SK-N-SH treated with all-trans-retinoic acid at 6 μM for 48 hours (cell line): Measurements from ENCODE around the gene METRNL.

Source experiments
- ATAC-seq: fragments of 200-7000 bp; cut with Tn5 transposase; 3 replicates; pipeline ENCODE4 v1.9.1; 2020; ENCODE audit warnings: mild to moderate bottlenecking, moderate library complexity
- BACH2 ChIP-seq: fragments of 250-450 bp; sonication (Bioruptor Pico); IDR thresholded peaks from 2 replicates; pipeline ENCODE4 v1.9.0; 2021; ENCODE audit warnings: mild to moderate bottlenecking, borderline replicate concordance
- CREB5 ChIP-seq: fragments of 250-450 bp; sonication (Bioruptor Pico); IDR thresholded peaks from 2 replicates; pipeline ENCODE4 v1.5.1; 2020; ENCODE audit warnings: low read depth, mild to moderate bottlenecking, moderate library complexity
- CSDC2 ChIP-seq: fragments of 250-450 bp; sonication (Bioruptor Pico); IDR thresholded peaks from 2 replicates; pipeline ENCODE4 v1.5.0; 2020; ENCODE audit warnings: mild to moderate bottlenecking, moderate library complexity
- CSRNP3 ChIP-seq: fragments of 250-450 bp; sonication (Bioruptor Pico); IDR thresholded peaks from 2 replicates; pipeline ENCODE4 v1.5.1; 2021; ENCODE audit warnings: mild to moderate bottlenecking, moderate library complexity
- ESRRG ChIP-seq: fragments of 250-450 bp; sonication (Bioruptor Pico); IDR thresholded peaks from 2 replicates; pipeline ENCODE4 v1.6.1; 2021; ENCODE audit warnings: mild to moderate bottlenecking
- ISL1 ChIP-seq: fragments of 250-450 bp; sonication (Bioruptor Pico); IDR thresholded peaks from 2 replicates; pipeline ENCODE4 v2.1.2; 2022; ENCODE audit warnings: mild to moderate bottlenecking, moderate library complexity
- PATZ1 ChIP-seq: fragments of 250-450 bp; sonication (Bioruptor Pico); IDR thresholded peaks from 2 replicates; pipeline ENCODE4 v1.8.0; 2020; ENCODE audit warnings: mild to moderate bottlenecking, moderate library complexity, borderline replicate concordance
- POU6F1 ChIP-seq: fragments of 250-450 bp; sonication (Bioruptor Pico); IDR thresholded peaks from 2 replicates; pipeline ENCODE4 v1.8.0; 2021; ENCODE audit warnings: low read depth, mild to moderate bottlenecking, moderate library complexity, borderline replicate concordance
- PPARA ChIP-seq: fragments of 250-450 bp; sonication (Bioruptor Pico); IDR thresholded peaks from 2 replicates; pipeline ENCODE4 v1.5.0; 2020; ENCODE audit warnings: mild to moderate bottlenecking, borderline replicate concordance
- RARB ChIP-seq: fragments of 250-450 bp; sonication (Bioruptor Pico); IDR thresholded peaks from 2 replicates; pipeline ENCODE4 v1.8.0; 2021; ENCODE audit warnings: mild to moderate bottlenecking, moderate library complexity
- TCF4 ChIP-seq: fragments of 250-450 bp; sonication (Bioruptor Pico); IDR thresholded peaks from 2 replicates; pipeline ENCODE4 v1.8.0; 2021; ENCODE audit warnings: mild to moderate bottlenecking, moderate library complexity, borderline replicate concordance
- TOX ChIP-seq: fragments of 250-450 bp; sonication (Bioruptor Pico); IDR thresholded peaks from 2 replicates; pipeline ENCODE4 v1.8.0; 2021; ENCODE audit warnings: mild to moderate bottlenecking, moderate library complexity, borderline replicate concordance
- TSHZ2 ChIP-seq: fragments of 250-450 bp; sonication (Bioruptor Pico); IDR thresholded peaks from 2 replicates; pipeline ENCODE4 v1.5.0; 2020; ENCODE audit warnings: mild to moderate bottlenecking, moderate library complexity
- ZC3H10 ChIP-seq: fragments of 250-450 bp; sonication (Bioruptor Pico); IDR thresholded peaks from 2 replicates; pipeline ENCODE4 v1.5.1; 2021; ENCODE audit warnings: mild to moderate bottlenecking, moderate library complexity
- ZFP3 ChIP-seq: fragments of 250-450 bp; sonication (Bioruptor Pico); IDR thresholded peaks from 2 replicates; pipeline ENCODE4 v1.5.0; 2020; ENCODE audit warnings: mild to moderate bottlenecking, moderate library complexity
- ZFP30 ChIP-seq: fragments of 450-650 bp; formaldehyde crosslinking; IDR thresholded peaks from 2 replicates; pipeline ENCODE4 v1.5.0; 2022; ENCODE audit warnings: mild to moderate bottlenecking, moderate library complexity
- ZNF565 ChIP-seq: fragments of 450-650 bp; formaldehyde crosslinking; conservative IDR thresholded peaks from 2 replicates; pipeline ENCODE4 v1.5.0; 2020; ENCODE audit warnings: low read depth, mild to moderate bottlenecking, moderate library complexity
- ZNF70 ChIP-seq: fragments of 450-650 bp; formaldehyde crosslinking; IDR thresholded peaks from 2 replicates; pipeline ENCODE4 v1.5.0; 2020; ENCODE audit warnings: mild to moderate bottlenecking, moderate library complexity
- ZNF8 ChIP-seq: fragments of 450-650 bp; formaldehyde crosslinking; IDR thresholded peaks from 2 replicates; pipeline ENCODE4 v1.5.0; 2020; ENCODE audit warnings: mild to moderate bottlenecking, moderate library complexity

METRNL gene

GRCh38 chr17:83097831-83098230 is 18.4 kb downstream of the METRNL start (continued):
- TF ChIP-seq POU6F1 (CRISPR knock-in tag) (no peak), ZFP3 (CRISPR knock-in tag) (no peak), TOX (CRISPR knock-in tag) (no peak), ESRRG (CRISPR knock-in tag) (no peak), BACH2 (CRISPR knock-in tag) (no peak)

GRCh38 chr17:83098241-83099085 is 19.1 kb downstream of the METRNL start:
- TF ChIP-seq ZFP30 (CRISPR knock-in tag) (no peak), ZC3H10 (no peak), ISL1 (CRISPR knock-in tag) (no peak), ZNF8 (no peak), TSHZ2 (CRISPR knock-in tag) (no peak), TCF4 (CRISPR knock-in tag) (no peak), RARB (CRISPR knock-in tag) (no peak), ZNF70 (CRISPR knock-in tag) (no peak)
- TF ChIP-seq, all 23 proteins: peak for 0
- ATAC-seq = no peak

GRCh38 chr17:83099086-83099555 is 19.7 kb downstream of the METRNL start:
- no peak for TF ChIP-seq CSRNP3 (CRISPR knock-in tag)
- TF ChIP-seq ZFP3 (CRISPR knock-in tag) = no peak
- no peak for TF ChIP-seq ZC3H10
- no peak for TF ChIP-seq BACH2 (CRISPR knock-in tag)
- no peak for TF ChIP-seq ZNF565 (CRISPR knock-in tag)
- TF ChIP-seq PATZ1 (CRISPR knock-in tag) = no peak
- no peak for TF ChIP-seq TSHZ2 (CRISPR knock-in tag)
- TF ChIP-seq CSDC2 (CRISPR knock-in tag) = no peak
- no peak for TF ChIP-seq CREB5 (CRISPR knock-in tag)
- no peak for TF ChIP-seq PPARA (CRISPR knock-in tag)
- TF ChIP-seq ZNF8 = no peak
- ATAC-seq = peak; percentile 2
